PFSK-1 (cell line): Measurements from ENCODE around the gene CNDP2.

Source experiments
- FOXP2 ChIP-seq: optimal IDR thresholded peaks from 2 replicates; pipeline ENCODE3; 2011; ENCODE audit warnings: borderline replicate concordance, control low read depth, inconsistent platforms; ENCODE audit not compliant: insufficient read depth; ENCODE audit errors: extremely low read length, extremely low read depth
- POLR2AphosphoS5 ChIP-seq: IDR thresholded peaks from 2 replicates; pipeline ENCODE4 v1.6.1; 2012; ENCODE audit warnings: low read depth, mild to moderate bottlenecking, control low read depth, low read length, moderate library complexity
- SIN3A ChIP-seq: IDR thresholded peaks from 2 replicates; pipeline ENCODE4 v1.6.1; 2012; ENCODE audit warnings: mild to moderate bottlenecking, low read length, moderate library complexity, borderline replicate concordance; ENCODE audit not compliant: insufficient read depth
- TAF1 ChIP-seq: IDR thresholded peaks from 2 replicates; pipeline ENCODE4 v1.6.1; 2012; ENCODE audit warnings: low read length, control low read depth, borderline replicate concordance; ENCODE audit not compliant: insufficient read depth
- TF ChIP-seq, protein P1 (sequence below), 2 experiments: IDR thresholded peaks; 2 replicates each; pipeline versions ENCODE4 v1.6.1 to v1.8.0; 2011 to 2012; ENCODE audit warnings: low read depth in 2 of 2, low read length in 2 of 2, control low read depth in 1 of 2, inconsistent platforms in 1 of 2, mild to moderate bottlenecking in 1 of 2, moderate library complexity in 1 of 2; ENCODE audit not compliant: insufficient read depth in 1 of 2

DNA sequence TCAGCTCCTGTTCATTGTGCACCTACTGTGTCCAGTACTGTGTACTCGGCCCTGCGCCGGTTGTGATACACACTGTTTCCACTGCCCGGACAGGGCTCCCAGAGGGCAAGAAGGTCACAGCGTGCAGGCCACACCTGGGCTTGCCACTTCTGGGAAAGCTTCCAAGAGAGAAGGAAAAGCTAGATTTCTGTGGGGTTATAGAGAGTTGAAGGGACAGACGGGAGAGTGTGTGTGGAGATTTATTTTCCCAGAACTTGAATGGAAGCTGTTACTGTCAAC, 34.4 kb downstream of the CNDP2 start:
- TF ChIP-seq, protein P1, sequence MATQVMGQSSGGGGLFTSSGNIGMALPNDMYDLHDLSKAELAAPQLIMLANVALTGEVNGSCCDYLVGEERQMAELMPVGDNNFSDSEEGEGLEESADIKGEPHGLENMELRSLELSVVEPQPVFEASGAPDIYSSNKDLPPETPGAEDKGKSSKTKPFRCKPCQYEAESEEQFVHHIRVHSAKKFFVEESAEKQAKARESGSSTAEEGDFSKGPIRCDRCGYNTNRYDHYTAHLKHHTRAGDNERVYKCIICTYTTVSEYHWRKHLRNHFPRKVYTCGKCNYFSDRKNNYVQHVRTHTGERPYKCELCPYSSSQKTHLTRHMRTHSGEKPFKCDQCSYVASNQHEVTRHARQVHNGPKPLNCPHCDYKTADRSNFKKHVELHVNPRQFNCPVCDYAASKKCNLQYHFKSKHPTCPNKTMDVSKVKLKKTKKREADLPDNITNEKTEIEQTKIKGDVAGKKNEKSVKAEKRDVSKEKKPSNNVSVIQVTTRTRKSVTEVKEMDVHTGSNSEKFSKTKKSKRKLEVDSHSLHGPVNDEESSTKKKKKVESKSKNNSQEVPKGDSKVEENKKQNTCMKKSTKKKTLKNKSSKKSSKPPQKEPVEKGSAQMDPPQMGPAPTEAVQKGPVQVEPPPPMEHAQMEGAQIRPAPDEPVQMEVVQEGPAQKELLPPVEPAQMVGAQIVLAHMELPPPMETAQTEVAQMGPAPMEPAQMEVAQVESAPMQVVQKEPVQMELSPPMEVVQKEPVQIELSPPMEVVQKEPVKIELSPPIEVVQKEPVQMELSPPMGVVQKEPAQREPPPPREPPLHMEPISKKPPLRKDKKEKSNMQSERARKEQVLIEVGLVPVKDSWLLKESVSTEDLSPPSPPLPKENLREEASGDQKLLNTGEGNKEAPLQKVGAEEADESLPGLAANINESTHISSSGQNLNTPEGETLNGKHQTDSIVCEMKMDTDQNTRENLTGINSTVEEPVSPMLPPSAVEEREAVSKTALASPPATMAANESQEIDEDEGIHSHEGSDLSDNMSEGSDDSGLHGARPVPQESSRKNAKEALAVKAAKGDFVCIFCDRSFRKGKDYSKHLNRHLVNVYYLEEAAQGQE (IDR thresholded peaks at IDR 0.05; ENCODE audit: insufficient read depth in 1 of 2, low read depth in 2 of 2, low read length in 2 of 2) = no peak
- TF ChIP-seq TAF1 = no peak
- TF ChIP-seq POLR2AphosphoS5 = no peak
- TF ChIP-seq FOXP2 = no peak
- no peak for TF ChIP-seq SIN3A
